Gastrocnemius medialis (tissue), 4 donors: ENCODE data around the gene ASS1.

Source experiments
- CTCF ChIP-seq, 5 experiments: fragments of 450-650 bp in 3 of 5; fragments of 200-600 bp in 2 of 5; sonication (generic) in 2 of 5; IDR thresholded peaks in 4 of 5; conservative IDR thresholded peaks in 1 of 5; 1 replicate in 4 of 5; 2 replicates in 1 of 5; pipeline ENCODE4 v1.5.1; 2016 to 2019; ENCODE audit warnings: antibody characterized with exemption in 5 of 5, mild to moderate bottlenecking in 3 of 5, moderate library complexity in 3 of 5
- POLR2A ChIP-seq, 2 donors: fragments of 450-650 bp; IDR thresholded peaks; one replicate each; pipeline ENCODE4 v1.6.1; 2017; ENCODE audit warnings: antibody characterized with exemption in 2 of 2, mild to moderate bottlenecking in 2 of 2, moderate library complexity in 2 of 2

- TF ChIP-seq CTCF (IDR thresholded peaks at IDR 0.05 in 4 of 5, conservative IDR thresholded peaks at IDR 0.05 in 1 of 5) (no peak), POLR2A (IDR thresholded peaks at IDR 0.05) (no peak)
Observed at GRCh38 chr9:130490981-130491380, 46.2 kb downstream of the ASS1 start.
